ENCODE results near the gene DSG4.

DSG4 gene

GRCh38 chr18:31445908-31446307, 69.3 kb downstream of the DSG4 start:
- H3K27ac ChIP-seq (ENCODE audit: extremely low read depth, low read depth, low read length) = no peak overlapping the region
- no peak for TF ChIP-seq ZBTB49 (tag by site-specific recombination; IDR thresholded peaks at IDR 0.05; ENCODE audit: low read depth)
- TF ChIP-seq ZNF707 (tag by site-specific recombination; IDR thresholded peaks at IDR 0.05) = no peak
- TF ChIP-seq ZNF658 (tag by site-specific recombination; IDR thresholded peaks at IDR 0.05) = no peak
- no peak for TF ChIP-seq ZNF792 (tag by site-specific recombination; IDR thresholded peaks at IDR 0.05)
- no peak for TF ChIP-seq ZNF292 (tag by site-specific recombination; IDR thresholded peaks at IDR 0.05; ENCODE audit: borderline replicate concordance, low read depth)
- no peak for TF ChIP-seq ZSCAN16 (tag by site-specific recombination; IDR thresholded peaks at IDR 0.05)
- no peak overlapping the region for H3K4me3 ChIP-seq (ENCODE audit: low read depth, low read length)
- CTCF ChIA-PET = no interaction called here
- no peaks in the 10 kb centered on the region for H3K36me3 ChIP-seq (ENCODE audit: control insufficient read depth in 2 of 2, insufficient read depth in 1 of 2, low read length in 2 of 2)
- H3K4me1 ChIP-seq (ENCODE audit: control insufficient read depth, insufficient read depth, low read length) = no peaks in the 10 kb centered on the region
- H3K9me3 ChIP-seq (ENCODE audit: control insufficient read depth, insufficient read depth, low read depth, low read length) = no peaks in the 10 kb centered on the region
- POLR2A ChIA-PET = no interaction called here

- H3K27ac ChIP-seq (ENCODE audit: extremely low read depth, low read depth, low read length) = no peak overlapping the region
- H3K4me3 ChIP-seq (ENCODE audit: low read depth, low read length) = no peak overlapping the region
- H3K9me3 ChIP-seq (ENCODE audit: control insufficient read depth, insufficient read depth, low read depth, low read length) = no peaks in the 10 kb centered on the region
- ChIA-PET CTCF (interaction anchor here (0.9 kb wide), 1 partner anchor 478 kb away, joined by 3 read pairs; no protein-coding TSS in a partner anchor), POLR2A (no interaction called here)
- H3K4me1 ChIP-seq (ENCODE audit: control insufficient read depth, insufficient read depth, low read length) = no peaks in the 10 kb centered on the region
- no peaks in the 10 kb centered on the region for H3K36me3 ChIP-seq (ENCODE audit: control insufficient read depth in 2 of 2, insufficient read depth in 1 of 2, low read length in 2 of 2)
- TF ChIP-seq ZNF626 (tag by site-specific recombination; IDR thresholded peaks at IDR 0.05) (no peak), ZNF391 (tag by site-specific recombination; IDR thresholded peaks at IDR 0.05; ENCODE audit: borderline replicate concordance, low read depth) (no peak), ZNF423 (tag by site-specific recombination; IDR thresholded peaks at IDR 0.05) (no peak), HIC1 (tag by site-specific recombination; IDR thresholded peaks at IDR 0.05) (no peak), ZBTB6 (tag by site-specific recombination; IDR thresholded peaks at IDR 0.05) (no peak), REST (tag by site-specific recombination; IDR thresholded peaks at IDR 0.05) (no peak), ZNF148 (tag by site-specific recombination; IDR thresholded peaks at IDR 0.05; ENCODE audit: borderline replicate concordance) (no peak), ZNF654 (tag by site-specific recombination; IDR thresholded peaks at IDR 0.05; ENCODE audit: low read depth) (no peak), ZNF529 (tag by site-specific recombination; IDR thresholded peaks at IDR 0.05; ENCODE audit: insufficient replicate concordance) (no peak), ZNF670 (tag by site-specific recombination; IDR thresholded peaks at IDR 0.05; ENCODE audit: low read depth) (no peak), ZNF175 (tag by site-specific recombination; IDR thresholded peaks at IDR 0.05) (no peak), ZNF133 (tag by site-specific recombination; IDR thresholded peaks at IDR 0.05) (no peak), ZNF2 (tag by site-specific recombination; IDR thresholded peaks at IDR 0.05) (no peak), ZNF580 (tag by site-specific recombination; IDR thresholded peaks at IDR 0.05) (no peak), ZNF610 (tag by site-specific recombination; IDR thresholded peaks at IDR 0.05; ENCODE audit: borderline replicate concordance) (no peak), ZNF138 (tag by site-specific recombination; IDR thresholded peaks at IDR 0.05; ENCODE audit: borderline replicate concordance) (no peak), KLF9 (tag by site-specific recombination; IDR thresholded peaks at IDR 0.05; ENCODE audit: low read depth) (no peak), MZF1 (tag by site-specific recombination; IDR thresholded peaks at IDR 0.05; ENCODE audit: borderline replicate concordance) (no peak)
Observed at GRCh38 chr18:31446854-31447253, 70.3 kb downstream of the DSG4 start.
